ENCODE data around the gene CTRB1.
"Not testable (repeated sequence)": the region's sequence is repeated elsewhere in the genome, so short reads cannot be mapped to it uniquely, and the experiment has no call there.

CTRB1 gene

GRCh38 chr16:75208861-75209505 lies 9.8 kb upstream of the CTRB1 start:
- TF ChIP-seq CTCF (IDR thresholded peaks at IDR 0.05; ENCODE audit: low read length, missing control alignments): no peak
- no peak for DNase-seq (ENCODE audit: low read depth)
- no peak overlapping the region for H3K4me3 ChIP-seq (replicated peaks; ENCODE audit: low read depth, low read length)

- DNase-seq (ENCODE audit: low read depth): not testable (repeated sequence)
Observed at GRCh38 chr16:75209514-75209913, 9.3 kb upstream of the CTRB1 start.

GRCh38 chr16:75209944-75210343 lies 8.8 kb upstream of the CTRB1 start:
- DNase-seq (ENCODE audit: low read depth): no peak
- TF ChIP-seq CTCF (IDR thresholded peaks at IDR 0.05; ENCODE audit: low read length, missing control alignments): no peak

More at GRCh38 chr16:75209514-75209913, 9.3 kb upstream of the CTRB1 start:
- H3K4me3 ChIP-seq (replicated peaks; ENCODE audit: low read depth, low read length): not testable (repeated sequence)

DNA sequence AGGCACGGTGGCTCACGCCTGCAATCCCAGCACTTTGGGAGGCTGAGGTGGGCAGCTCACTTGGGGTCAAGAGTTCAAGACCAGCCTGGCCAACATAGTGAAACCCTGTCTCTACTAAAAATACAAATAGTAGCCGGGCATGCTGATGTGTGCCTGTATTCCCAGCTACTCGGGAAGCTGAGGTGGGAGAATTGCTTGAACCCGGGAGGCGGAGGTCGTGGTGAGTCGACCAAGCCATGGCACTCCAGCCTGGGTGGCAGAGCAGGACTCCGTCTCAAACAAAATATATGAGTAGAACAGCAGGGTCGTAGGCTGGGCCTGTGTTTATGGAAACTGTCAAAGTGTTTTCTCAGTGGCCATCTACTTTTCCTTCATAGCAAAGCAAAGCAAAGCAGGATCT lies 7.5 kb upstream of the CTRB1 start:
- DNase-seq (ENCODE audit: low read depth): not testable (repeated sequence)

More at GRCh38 chr16:75209944-75210343, 8.8 kb upstream of the CTRB1 start:
- H3K4me3 ChIP-seq (replicated peaks; ENCODE audit: low read depth, low read length): no peak overlapping the region

DNA sequence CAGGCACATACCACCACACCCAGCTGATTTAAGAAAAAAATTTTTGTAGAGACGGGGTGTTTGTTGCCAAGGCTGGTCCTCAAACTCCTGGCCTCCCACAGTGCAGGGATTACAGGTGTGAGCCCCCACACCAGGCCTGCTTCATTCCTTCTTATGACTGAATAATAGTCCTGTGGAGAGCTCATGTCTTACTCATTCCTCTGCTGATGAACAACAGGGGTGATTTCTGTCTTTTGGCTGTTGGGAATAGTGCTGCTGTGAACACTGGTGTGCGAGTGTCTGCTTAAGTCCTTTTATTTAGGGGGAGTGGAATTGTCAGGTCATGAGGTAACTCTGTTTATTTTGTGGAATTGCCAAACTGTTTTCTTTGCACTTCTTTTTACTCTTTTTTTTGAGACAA lies 2.7 kb upstream of the CTRB1 start:
- no peak for DNase-seq (ENCODE audit: low read depth)
- H3K4me3 ChIP-seq (replicated peaks; ENCODE audit: low read depth, low read length): no peak overlapping the region
- no peak for TF ChIP-seq CTCF (IDR thresholded peaks at IDR 0.05; ENCODE audit: low read length, missing control alignments)

More for the DNA sequence above, 7.5 kb upstream of the CTRB1 start:
- H3K4me3 ChIP-seq (replicated peaks; ENCODE audit: low read depth, low read length): not testable (repeated sequence)

DNA sequence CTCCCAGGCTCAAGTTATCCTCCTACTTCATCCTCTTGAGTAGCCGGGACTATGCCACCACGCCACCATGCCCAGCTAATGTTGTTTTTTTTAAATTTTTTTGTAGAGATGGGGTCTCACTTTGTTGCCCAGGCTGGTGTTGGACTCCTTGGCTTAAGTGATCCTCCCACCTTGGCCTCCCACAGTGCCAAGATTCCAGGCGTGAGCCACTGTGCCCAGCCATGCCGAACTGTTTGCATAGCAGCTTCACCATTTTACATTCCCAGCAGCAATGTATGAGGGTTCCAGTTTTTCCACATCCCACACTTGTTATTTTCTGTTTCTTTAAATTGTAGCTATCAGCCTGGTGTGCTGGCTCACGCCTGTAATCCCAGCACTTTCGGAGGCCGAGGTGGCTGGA lies 2.2 kb upstream of the CTRB1 start:
- no peak overlapping the region for H3K4me3 ChIP-seq (replicated peaks; ENCODE audit: low read depth, low read length)
- no peak for TF ChIP-seq CTCF (IDR thresholded peaks at IDR 0.05; ENCODE audit: low read length, missing control alignments)
- DNase-seq (ENCODE audit: low read depth): no peak

DNA sequence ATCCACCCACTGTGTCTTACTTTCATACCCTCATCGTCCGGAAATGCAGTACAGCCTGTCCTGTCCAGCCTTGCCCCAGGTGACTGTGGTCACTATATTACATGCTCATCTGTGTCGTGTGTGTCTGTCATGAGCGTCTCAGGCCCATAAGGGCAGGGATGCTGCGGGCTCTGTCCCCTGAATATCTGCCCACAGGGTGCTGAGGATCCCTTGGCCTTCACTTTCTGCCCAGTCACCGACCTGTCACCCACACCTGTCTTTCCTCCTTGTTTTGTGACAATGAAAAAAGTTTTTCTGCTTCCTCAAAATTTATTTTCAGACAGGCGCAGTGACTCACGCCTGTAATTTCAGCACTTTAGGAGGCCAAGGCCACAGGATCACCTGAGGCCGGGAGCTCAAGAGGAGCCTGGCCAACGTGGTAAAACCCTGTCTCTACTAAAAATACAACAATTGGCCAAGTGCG lies 1.4 kb upstream of the CTRB1 start:
- no peak for TF ChIP-seq CTCF (IDR thresholded peaks at IDR 0.05; ENCODE audit: low read length, missing control alignments)
- DNase-seq (ENCODE audit: low read depth): no peak
- H3K4me3 ChIP-seq (replicated peaks; ENCODE audit: low read depth, low read length): no peak overlapping the region

- no peak for DNase-seq (ENCODE audit: low read depth)
- no peak overlapping the region for H3K4me3 ChIP-seq (replicated peaks; ENCODE audit: low read depth, low read length)
- TF ChIP-seq CTCF (IDR thresholded peaks at IDR 0.05; ENCODE audit: low read length, missing control alignments): no peak
Observed at GRCh38 chr16:75219088-75219487, 300 bp downstream of the CTRB1 start.
